HepG2 (cell line): ENCODE results near the gene CC2D1B. TPM values are rescaled to one million over a fixed set of nuclear protein-coding genes. Genes with fewer than 3 reads are reported as not detected.
A peak's percentile ranks its signal among the peaks of the same experiment; 100 is the strongest.

ENCODE experiments used
- ADNP ChIP-seq: sonication (generic); formaldehyde crosslinking; IDR thresholded peaks from 2 replicates; pipeline ENCODE4 v1.4.0; 2020; ENCODE audit warnings: missing genetic modification reagents
- AGO1 ChIP-seq: fragments of 200-400 bp; formaldehyde crosslinking; IDR thresholded peaks from 2 replicates; pipeline ENCODE4 v1.6.1; 2017; ENCODE audit warnings: mild to moderate bottlenecking, low read depth, low read length, moderate library complexity; ENCODE audit not compliant: poor library complexity, severe bottlenecking
- ARID4A ChIP-seq: sonication (generic); formaldehyde crosslinking; IDR thresholded peaks from 2 replicates; pipeline ENCODE4 v1.5.0; 2020; ENCODE audit warnings: mild to moderate bottlenecking, missing genetic modification reagents, borderline replicate concordance
- BRCA1 ChIP-seq: sonication (generic); formaldehyde crosslinking; IDR thresholded peaks from 2 replicates; pipeline ENCODE4 v1.4.0; 2020; ENCODE audit warnings: missing genetic modification reagents
- BRD4 ChIP-seq: sonication (generic); formaldehyde crosslinking; IDR thresholded peaks from 2 replicates; pipeline ENCODE4 v1.4.0; 2020; ENCODE audit warnings: missing genetic modification reagents
- CEBPG ChIP-seq: IDR thresholded peaks from 2 replicates; pipeline ENCODE4 v1.6.1; 2016
- CEBPZ ChIP-seq: IDR thresholded peaks from 2 replicates; pipeline ENCODE4 v1.6.1; 2012; ENCODE audit warnings: low read length, improper control_type of control experiment
- DBP ChIP-seq: sonication (generic); formaldehyde crosslinking; IDR thresholded peaks from 2 replicates; pipeline ENCODE4 v1.4.0; 2020; ENCODE audit warnings: missing genetic modification reagents; ENCODE audit errors: not compliant biosample characterization
- GZF1 ChIP-seq: sonication (generic); formaldehyde crosslinking; IDR thresholded peaks from 2 replicates; pipeline ENCODE4 v1.5.1; 2020; ENCODE audit warnings: mild to moderate bottlenecking, missing genetic modification reagents
- IRX3 ChIP-seq: sonication (generic); formaldehyde crosslinking; IDR thresholded peaks from 2 replicates; pipeline ENCODE4 v1.8.1; 2023; ENCODE audit warnings: mild to moderate bottlenecking, low read depth, missing genetic modification reagents, borderline replicate concordance
- JARID2 ChIP-seq: sonication (generic); formaldehyde crosslinking; IDR thresholded peaks from 2 replicates; pipeline ENCODE4 v1.8.1; 2023; ENCODE audit warnings: missing genetic modification reagents, inconsistent platforms; ENCODE audit not compliant: insufficient replicate concordance
- KAT2B ChIP-seq: fragments of 150-350 bp; IDR thresholded peaks from 2 replicates; pipeline ENCODE4 v1.6.1; 2014; ENCODE audit warnings: low read depth, low read length, borderline replicate concordance
- KMT2A ChIP-seq: sonication (generic); formaldehyde crosslinking; IDR thresholded peaks from 2 replicates; pipeline ENCODE4 v1.4.0; 2020; ENCODE audit warnings: missing genetic modification reagents
- NR3C1 ChIP-seq: sonication (generic); formaldehyde crosslinking; IDR thresholded peaks from 2 replicates; pipeline ENCODE4 v1.4.0; 2020; ENCODE audit warnings: missing genetic modification reagents
- PRMT3 ChIP-seq: sonication (generic); formaldehyde crosslinking; IDR thresholded peaks from 2 replicates; pipeline ENCODE4 v1.8.1; 2022; ENCODE audit warnings: low read depth, mild to moderate bottlenecking, moderate library complexity, missing genetic modification reagents, borderline replicate concordance
- RAD51 ChIP-seq: fragments of 450-650 bp; IDR thresholded peaks from 2 replicates; pipeline ENCODE4 v1.6.1; 2016; ENCODE audit warnings: borderline replicate concordance
- SALL1 ChIP-seq: sonication (generic); formaldehyde crosslinking; IDR thresholded peaks from 2 replicates; pipeline ENCODE4 v1.8.0; 2022; ENCODE audit warnings: mild to moderate bottlenecking, missing genetic modification reagents
- ZFAT ChIP-seq: sonication (generic); formaldehyde crosslinking; conservative IDR thresholded peaks from 2 replicates; pipeline ENCODE4 v1.8.1; 2023; ENCODE audit warnings: missing genetic modification reagents, inconsistent platforms
- ZNF329 ChIP-seq: sonication (generic); formaldehyde crosslinking; IDR thresholded peaks from 2 replicates; pipeline ENCODE4 v1.9.0; 2021; ENCODE audit warnings: low read depth, mild to moderate bottlenecking, missing genetic modification reagents
- ZNF512 ChIP-seq: sonication (generic); formaldehyde crosslinking; IDR thresholded peaks from 2 replicates; pipeline ENCODE4 v1.4.0; 2020; ENCODE audit warnings: mild to moderate bottlenecking, missing genetic modification reagents
- ZNF564 ChIP-seq: sonication (generic); formaldehyde crosslinking; IDR thresholded peaks from 2 replicates; pipeline ENCODE4 v1.8.1; 2023; ENCODE audit warnings: mild to moderate bottlenecking, missing genetic modification reagents
- polyA plus RNA-seq, 8 experiments: library from polyadenylated mRNA; depleted of rRNA in 3 of 8; stranded (reverse) in 7 of 8; unstranded in 1 of 8; fragments of >200 nt; fragmentation: Illumina TruSeq in 4 of 8; extraction: Trizol in 4 of 8; gene quantifications; 2 replicates each; pipeline versions ENCODE4 v1.2.1 to v1.2.3, GENCODE V29; 2011 to 2016; ENCODE audit warnings: low read depth in 4 of 8, missing spikeins in 1 of 8, mixed read lengths in 1 of 8; ENCODE audit not compliant: insufficient read depth in 1 of 8
- total RNA-seq, 5 experiments: library from RNA; depleted of rRNA; stranded (reverse); fragments of >200 nt; fragmentation: Illumina TruSeq; extraction: Trizol; gene quantifications; 2 replicates each; pipeline ENCODE4 v1.2.3, GENCODE V29; 2016; ENCODE audit warnings: low read depth in 1 of 5

Gene CC2D1B
- total and polyA plus RNA-seq, 2 of the 13 experiments (the other 11 are each of a cell fraction or from before 2014, with no cell fraction given): 7.2 to 19.2 TPM

- TF ChIP-seq CEBPZ (no peak), JARID2 (CRISPR knock-in tag) (no peak), KAT2B (no peak), GZF1 (CRISPR knock-in tag) (0 out of 2 replicates have a peak, but pooled peaks have one; percentile 29), BRCA1 (no peak), RAD51 (no peak), IRX3 (CRISPR knock-in tag) (no peak), ZFAT (no peak), NR3C1 (CRISPR knock-in tag) (no peak), CEBPG (CRISPR knock-in tag) (no peak), BRD4 (CRISPR knock-in tag) (no peak), ZNF329 (CRISPR knock-in tag) (0 out of 2 replicates have a peak, but pooled peaks have one; percentile 9), AGO1 (no peak), SALL1 (no peak), ADNP (CRISPR knock-in tag) (no peak), PRMT3 (no peak), ZNF564 (CRISPR knock-in tag) (no peak), ARID4A (CRISPR knock-in tag) (no peak), DBP (CRISPR knock-in tag) (no peak), ZNF512 (no peak), KMT2A (peak; percentile 23; the same call in 1 of the 2 replicates)
These were observed 797 bp downstream of the CC2D1B start (continued) for GRCh38 chr1:52365071-52365745.
